HepG2 (cell line): ENCODE results near the gene SLC6A9. TPM values are rescaled to one million over a fixed set of nuclear protein-coding genes. Genes with fewer than 3 reads are reported as not detected.

Source experiments
- ATAC-seq: fragments of 200-7000 bp; cut with Tn5 transposase; 3 replicates; pipeline ENCODE4 v1.9.1; 2020; ENCODE audit warnings: mild to moderate bottlenecking, moderate library complexity
- BruUV-seq: library from RNA; stranded (reverse); fragments of 400-500 nt; replicated peaks from 2 replicates; lab custom pipeline; 2021; lab: Mats Ljungman, UMichigan
- CTCF ChIA-PET: fragments of 300-600 bp; formaldehyde crosslinking; extraction: SDS; loops from one replicate; lab custom pipeline; 2021; ENCODE audit warnings: low total read pairs, inconsistent platforms, low intra/inter-chr PET ratio; lab: Yijun Ruan, JAX
- POLR2A ChIA-PET: fragments of 350-600 bp; sonication (Branson Sonifier 250); formaldehyde crosslinking; loops from one replicate; lab custom pipeline; 2020; ENCODE audit warnings: antibody characterized with exemption, inconsistent platforms; lab: Yijun Ruan, JAX
- DNase-seq: peaks from one replicate; pipeline ENCODE4 v3.0.0-alpha.2; 2015; ENCODE audit warnings: low spot score
- FAIRE-seq: peaks from 3 replicates; lab custom pipeline; 2011; peaks lifted over from hg19 to GRCh38; lab: Jason Lieb, UNC
- H2AFZ ChIP-seq: one replicate; pipeline ENCODE4 v1.6.1; 2011; ENCODE audit warnings: low read length, inconsistent platforms
- H3K27ac ChIP-seq: fragments of 300-600 bp; 3 replicates; pipeline ENCODE4 v1.8.0; 2011; ENCODE audit warnings: mixed run types, mild to moderate bottlenecking, mixed read lengths, low read length, inconsistent platforms; ENCODE audit not compliant: insufficient read depth; ENCODE audit errors: extremely low read length
- H3K27me3 ChIP-seq, 2 experiments: fragments of 200-600 bp in 1 of 2; 2 replicates in 1 of 2; 3 replicates in 1 of 2; pipeline versions ENCODE4 v1.6.0 to v1.8.0; 2011; ENCODE audit warnings: low read length in 2 of 2, mild to moderate bottlenecking in 2 of 2, moderate library complexity in 2 of 2, inconsistent platforms in 1 of 2; ENCODE audit not compliant: insufficient read depth in 2 of 2, control insufficient read depth in 1 of 2
- H3K36me3 ChIP-seq, 2 experiments: fragments of 200-600 bp in 1 of 2; replicated peaks in 1 of 2; 2 replicates in 1 of 2; 3 replicates in 1 of 2; pipeline versions ENCODE4 v1.5.1 to v1.8.0; 2011; ENCODE audit warnings: low read length in 2 of 2, inconsistent platforms in 1 of 2; ENCODE audit not compliant: insufficient read depth in 2 of 2, control insufficient read depth in 1 of 2
- H3K4me1 ChIP-seq: 2 replicates; pipeline ENCODE4 v1.5.1; 2012; ENCODE audit warnings: low read length, inconsistent platforms; ENCODE audit not compliant: insufficient read depth
- H3K4me2 ChIP-seq: 2 replicates; pipeline ENCODE4 v1.6.0; 2011; ENCODE audit warnings: low read depth, low read length, inconsistent platforms
- H3K4me3 ChIP-seq, 3 experiments: fragments of 200-600 bp in 1 of 3; sonication (generic), shearing (Covaris generic) in 1 of 3; replicated peaks in 1 of 3; 2 replicates each; pipeline ENCODE4 v1.5.1; 2011 to 2016; ENCODE audit warnings: low read length in 3 of 3, inconsistent platforms in 2 of 3, low read depth in 2 of 3, mild to moderate bottlenecking in 2 of 3, control low read depth in 1 of 3, mixed read lengths in 1 of 3; ENCODE audit not compliant: insufficient read depth in 1 of 3
- H3K79me2 ChIP-seq: one replicate; pipeline ENCODE4 v1.6.1; 2011; ENCODE audit warnings: low read length, inconsistent platforms; ENCODE audit not compliant: insufficient read depth
- H3K9ac ChIP-seq: 2 replicates; pipeline ENCODE4 v1.6.0; 2011; ENCODE audit warnings: mild to moderate bottlenecking, low read depth, low read length, inconsistent platforms; ENCODE audit not compliant: insufficient read depth
- H3K9me3 ChIP-seq: 2 replicates; pipeline ENCODE4 v1.5.1; 2012; ENCODE audit warnings: mild to moderate bottlenecking, low read length
- H4K20me1 ChIP-seq: 2 replicates; pipeline ENCODE4 v1.6.0; 2011; ENCODE audit warnings: inconsistent platforms, mild to moderate bottlenecking, low read length, moderate library complexity; ENCODE audit not compliant: insufficient read depth
- BORCS8-MEF2B ChIP-seq: sonication (generic); formaldehyde crosslinking; IDR thresholded peaks from 2 replicates; pipeline ENCODE4 v1.8.0; 2022; ENCODE audit warnings: mild to moderate bottlenecking, missing genetic modification reagents
- E2F5 ChIP-seq: sonication (generic); formaldehyde crosslinking; conservative IDR thresholded peaks from 2 replicates; pipeline ENCODE4 v1.4.0; 2020; ENCODE audit warnings: missing genetic modification reagents
- ETV6 ChIP-seq: sonication (generic); formaldehyde crosslinking; conservative IDR thresholded peaks from 2 replicates; pipeline ENCODE4 v1.4.0; 2020; ENCODE audit warnings: missing genetic modification reagents
- GLI4 ChIP-seq: sonication (generic); formaldehyde crosslinking; IDR thresholded peaks from 2 replicates; pipeline ENCODE4 v1.5.1; 2020; ENCODE audit warnings: missing genetic modification reagents, mild to moderate bottlenecking, moderate library complexity, borderline replicate concordance
- MED1 ChIP-seq: sonication (generic); formaldehyde crosslinking; IDR thresholded peaks from 2 replicates; pipeline ENCODE4 v1.4.0; 2020; ENCODE audit warnings: missing genetic modification reagents
- MED13 ChIP-seq: sonication (generic); formaldehyde crosslinking; IDR thresholded peaks from 2 replicates; pipeline ENCODE4 v1.5.0; 2020; ENCODE audit warnings: missing genetic modification reagents
- POLR2A ChIP-seq, 2 experiments: IDR thresholded peaks; 2 replicates each; pipeline ENCODE4 v1.6.1; 2011; ENCODE audit warnings: low read depth in 2 of 2, low read length in 2 of 2, mild to moderate bottlenecking in 1 of 2, moderate library complexity in 1 of 2; ENCODE audit not compliant: insufficient read depth in 1 of 2
- SMAD3 ChIP-seq: sonication (generic); formaldehyde crosslinking; IDR thresholded peaks from 2 replicates; pipeline ENCODE4 v1.4.0; 2020; ENCODE audit warnings: missing genetic modification reagents
- SRSF4 ChIP-seq: fragments of 200-400 bp; formaldehyde crosslinking; IDR thresholded peaks from one replicate; pipeline ENCODE4 v1.6.1; 2018; ENCODE audit warnings: mild to moderate bottlenecking, low read depth, low read length, moderate library complexity; ENCODE audit not compliant: poor library complexity, severe bottlenecking
- THAP7 ChIP-seq: sonication (generic); formaldehyde crosslinking; IDR thresholded peaks from 2 replicates; pipeline ENCODE4 v1.8.1; 2023; ENCODE audit warnings: mild to moderate bottlenecking, missing genetic modification reagents
- ZBTB14 ChIP-seq: sonication (generic); formaldehyde crosslinking; IDR thresholded peaks from 2 replicates; pipeline ENCODE4 v1.4.0; 2020; ENCODE audit warnings: missing genetic modification reagents
- ZNF251 ChIP-seq: sonication (generic); formaldehyde crosslinking; IDR thresholded peaks from 2 replicates; pipeline ENCODE4 v1.9.0; 2021; ENCODE audit warnings: mild to moderate bottlenecking, missing genetic modification reagents
- ZNF432 ChIP-seq: sonication (generic); formaldehyde crosslinking; IDR thresholded peaks from 2 replicates; pipeline ENCODE4 v1.5.0; 2020; ENCODE audit warnings: missing genetic modification reagents, mild to moderate bottlenecking, borderline replicate concordance
- ZNF740 ChIP-seq: sonication (generic); formaldehyde crosslinking; IDR thresholded peaks from 2 replicates; pipeline ENCODE4 v1.4.0; 2020; ENCODE audit warnings: missing genetic modification reagents
- ZXDC ChIP-seq: sonication (generic); formaldehyde crosslinking; IDR thresholded peaks from 2 replicates; pipeline ENCODE4 v1.5.0; 2020; ENCODE audit warnings: mild to moderate bottlenecking, missing genetic modification reagents
- WGBS: methylation state at CpG from one replicate; pipeline ENCODE4 v1.1.6; 2017; ENCODE audit warnings: low lambda C conversion rate; 5-methylcytosine and 5-hydroxymethylcytosine counted together
- in situ Hi-C: cut with HindIII; loops from 2 replicates; pipeline ENCODE4 v1.10.0; 2017; ENCODE audit warnings: low pct_unique_long_range_greater_than_20kb; ENCODE audit not compliant: extremely low pct_ligation_motif_present
- intact Hi-C: fragments of 100-400 bp; cut with micrococcal nuclease; formaldehyde crosslinking; loops from one replicate; pipeline ENCODE4 v1.10.0; 2022; ENCODE audit not compliant: unreplicated experiment
- polyA plus RNA-seq, 8 experiments: library from polyadenylated mRNA; depleted of rRNA in 3 of 8; stranded (reverse) in 7 of 8; unstranded in 1 of 8; fragments of >200 nt; fragmentation: Illumina TruSeq in 4 of 8; extraction: Trizol in 4 of 8; gene quantifications; 2 replicates each; pipeline versions ENCODE4 v1.2.1 to v1.2.3, GENCODE V29; 2011 to 2016; ENCODE audit warnings: low read depth in 4 of 8, missing spikeins in 1 of 8, mixed read lengths in 1 of 8; ENCODE audit not compliant: insufficient read depth in 1 of 8
- total RNA-seq, 5 experiments: library from RNA; depleted of rRNA; stranded (reverse); fragments of >200 nt; fragmentation: Illumina TruSeq; extraction: Trizol; gene quantifications; 2 replicates each; pipeline ENCODE4 v1.2.3, GENCODE V29; 2016; ENCODE audit warnings: low read depth in 1 of 5

SLC6A9 gene
- total and polyA plus RNA-seq, 2 of the 13 experiments (the other 11 are each of a cell fraction or from before 2014, with no cell fraction given), result 8.5 to 9.9 TPM

- TF ChIP-seq ZNF251, result no peak
- TF ChIP-seq ZNF432 (CRISPR knock-in tag), result no peak
- no peak for TF ChIP-seq MED13 (CRISPR knock-in tag)
- TF ChIP-seq GLI4 (CRISPR knock-in tag), result no peak
- TF ChIP-seq POLR2A (IDR thresholded peaks at IDR 0.05; ENCODE audit: insufficient read depth in 1 of 2, low read depth in 2 of 2, low read length in 2 of 2), result peak in 1 of 2 experiments; percentile 10; a peak in 1 of 4 replicates
- no peak for TF ChIP-seq ZNF740
These were observed 43.9 kb downstream of the SLC6A9 start (continued) for GRCh38 chr1:43987159-43987902.

- CTCF ChIA-PET, result no interaction called here
- Histone ChIP-seq H2AFZ (no peak overlapping the region), H3K9me3 (no peaks in the 10 kb centered on the region), H3K36me3 (peaks cover 17 to 35% of the 10 kb centered on the region in 2 experiments; a peak in 4 of 5 replicates), H3K27me3 (no peaks in the 10 kb centered on the region), H4K20me1 (no peaks in the 10 kb centered on the region), H3K4me1 (peaks cover 63% of the 10 kb centered on the region), H3K4me2 (peak overlapping the region; percentile 60), H3K79me2 (peaks cover 10% of the 10 kb centered on the region), H3K4me3 (peak overlapping the region in 1 of 3 experiments; percentile 46; a peak in 2 of 6 replicates), H3K9ac (0 out of 2 replicates have a peak overlapping the region, but pooled peaks have one; percentile 50), H3K27ac (peak overlapping the region; percentile 62)
- FAIRE-seq, result peak; percentile 8
- POLR2A ChIA-PET, result interaction anchor here (2.3 to 4.3 kb wide), 3 partner anchors 9 to 39 kb away, joined by 8 to 32 read pairs (median 20); partner anchors contain the start of genes ATP6V0B, B4GALT2 and IPO13
- WGBS, result 40% methylated on average over 6 of the region's 6 CpGs
- peak; percentile 46 for ATAC-seq
- no peak for DNase-seq
- no TSS peak for BruUV-seq
- intact Hi-C loops (no loop called here), in situ Hi-C loops (no loop called here)
- TF ChIP-seq ZXDC (no peak), BORCS8-MEF2B (CRISPR knock-in tag) (peak; percentile 45; the same call in 1 of the 2 replicates), E2F5 (CRISPR knock-in tag) (no peak), THAP7 (CRISPR knock-in tag) (no peak), MED1 (peak; percentile 5; the same call in 1 of the 2 replicates), ETV6 (no peak), ZBTB14 (no peak), SMAD3 (no peak), SRSF4 (no peak)
These were observed 44.5 kb downstream of the SLC6A9 start for GRCh38 chr1:43986712-43987111.
